ENCODE data around the gene MRGPRG.
"Not testable (repeated sequence)": the region's sequence is repeated elsewhere in the genome, so short reads cannot be mapped to it uniquely, and the experiment has no call there.

DNA sequence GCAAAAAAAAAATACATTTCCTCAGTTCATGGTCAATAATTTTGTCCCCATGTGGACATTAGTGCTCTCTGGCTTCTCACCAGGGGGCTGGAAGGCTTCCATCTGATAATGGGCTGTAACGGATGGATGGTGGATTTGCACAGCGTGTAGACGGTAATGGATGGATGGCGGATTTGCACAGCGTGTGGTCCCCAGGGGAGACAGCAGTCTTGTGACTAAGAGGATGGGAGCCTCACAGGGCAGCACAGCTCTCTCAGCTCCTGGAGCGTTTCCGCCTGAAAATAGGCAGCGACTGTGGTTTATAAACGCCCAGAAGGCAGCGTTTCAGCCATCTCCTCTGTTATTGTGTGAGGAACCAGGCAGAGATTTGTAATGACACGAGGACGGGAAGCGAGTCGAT, 36.2 kb upstream of the MRGPRG start:
- TF ChIP-seq, protein P1, sequence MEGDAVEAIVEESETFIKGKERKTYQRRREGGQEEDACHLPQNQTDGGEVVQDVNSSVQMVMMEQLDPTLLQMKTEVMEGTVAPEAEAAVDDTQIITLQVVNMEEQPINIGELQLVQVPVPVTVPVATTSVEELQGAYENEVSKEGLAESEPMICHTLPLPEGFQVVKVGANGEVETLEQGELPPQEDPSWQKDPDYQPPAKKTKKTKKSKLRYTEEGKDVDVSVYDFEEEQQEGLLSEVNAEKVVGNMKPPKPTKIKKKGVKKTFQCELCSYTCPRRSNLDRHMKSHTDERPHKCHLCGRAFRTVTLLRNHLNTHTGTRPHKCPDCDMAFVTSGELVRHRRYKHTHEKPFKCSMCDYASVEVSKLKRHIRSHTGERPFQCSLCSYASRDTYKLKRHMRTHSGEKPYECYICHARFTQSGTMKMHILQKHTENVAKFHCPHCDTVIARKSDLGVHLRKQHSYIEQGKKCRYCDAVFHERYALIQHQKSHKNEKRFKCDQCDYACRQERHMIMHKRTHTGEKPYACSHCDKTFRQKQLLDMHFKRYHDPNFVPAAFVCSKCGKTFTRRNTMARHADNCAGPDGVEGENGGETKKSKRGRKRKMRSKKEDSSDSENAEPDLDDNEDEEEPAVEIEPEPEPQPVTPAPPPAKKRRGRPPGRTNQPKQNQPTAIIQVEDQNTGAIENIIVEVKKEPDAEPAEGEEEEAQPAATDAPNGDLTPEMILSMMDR (IDR thresholded peaks at IDR 0.05; ENCODE audit: low read length), result not testable (repeated sequence)
- TF ChIP-seq EZH2 (IDR thresholded peaks at IDR 0.05; ENCODE audit: borderline replicate concordance, low read length), result not testable (repeated sequence)
